Measurements from ENCODE around the gene APBB2.

APBB2 gene

DNA sequence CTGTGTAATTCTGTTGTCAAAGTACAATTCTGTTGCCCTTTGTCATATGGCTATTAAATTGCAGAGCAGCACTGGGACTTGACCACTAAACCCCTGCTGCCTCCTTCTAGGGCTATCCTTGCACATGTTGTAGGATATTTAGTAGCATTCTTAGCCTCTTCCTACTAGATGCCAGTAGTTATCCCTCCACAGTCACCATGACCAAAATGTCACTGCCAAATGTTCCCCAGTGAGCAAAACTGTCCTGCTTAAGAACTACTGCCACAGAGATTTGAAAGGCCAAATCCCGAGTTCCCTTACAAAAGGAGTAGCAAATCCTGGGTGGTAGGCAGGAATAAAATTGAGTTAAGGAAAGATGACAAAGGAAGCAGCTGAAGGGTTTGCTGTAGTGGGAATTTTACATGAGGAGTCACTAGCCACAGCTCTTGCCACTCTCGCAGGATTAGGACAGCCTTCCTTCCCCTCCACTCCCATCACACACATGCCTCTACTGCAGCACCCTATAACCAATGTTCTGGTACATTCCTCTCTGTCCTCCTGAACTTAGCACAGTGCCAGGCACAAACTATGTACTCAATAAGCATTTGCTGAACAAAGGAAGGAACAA, 8.4 kb downstream of the APBB2 start:
- Histone ChIP-seq H4K20me1 (ENCODE audit: control insufficient read depth, insufficient read depth, low read depth, low read length) (peaks cover 7% of the 10 kb centered on the region), H3K9me3 (ENCODE audit: control insufficient read depth, insufficient read depth, low read length) (no peaks in the 10 kb centered on the region), H3K36me3 (ENCODE audit: control insufficient read depth, low read length) (no peaks in the 10 kb centered on the region), H3K27ac (ENCODE audit: low read depth, low read length) (no peak overlapping the region), H3K9me2 (replicated peaks; ENCODE audit: control insufficient read depth, low read length) (no peaks in the 10 kb centered on the region), H3K4me3 (ENCODE audit: low read length) (no peak overlapping the region), H3F3A (ENCODE audit: control insufficient read depth, insufficient read depth) (no peaks in the 10 kb centered on the region), H3K4me2 (ENCODE audit: low read length) (no peak overlapping the region), H3K27me3 (ENCODE audit: control insufficient read depth, low read length) (no peaks in the 10 kb centered on the region), H3K79me2 (ENCODE audit: control insufficient read depth, low read length) (peaks cover 98% of the 10 kb centered on the region), H3K4me1 (ENCODE audit: control insufficient read depth, low read length) (peaks cover 3% of the 10 kb centered on the region)
- TF ChIP-seq, protein P1, sequence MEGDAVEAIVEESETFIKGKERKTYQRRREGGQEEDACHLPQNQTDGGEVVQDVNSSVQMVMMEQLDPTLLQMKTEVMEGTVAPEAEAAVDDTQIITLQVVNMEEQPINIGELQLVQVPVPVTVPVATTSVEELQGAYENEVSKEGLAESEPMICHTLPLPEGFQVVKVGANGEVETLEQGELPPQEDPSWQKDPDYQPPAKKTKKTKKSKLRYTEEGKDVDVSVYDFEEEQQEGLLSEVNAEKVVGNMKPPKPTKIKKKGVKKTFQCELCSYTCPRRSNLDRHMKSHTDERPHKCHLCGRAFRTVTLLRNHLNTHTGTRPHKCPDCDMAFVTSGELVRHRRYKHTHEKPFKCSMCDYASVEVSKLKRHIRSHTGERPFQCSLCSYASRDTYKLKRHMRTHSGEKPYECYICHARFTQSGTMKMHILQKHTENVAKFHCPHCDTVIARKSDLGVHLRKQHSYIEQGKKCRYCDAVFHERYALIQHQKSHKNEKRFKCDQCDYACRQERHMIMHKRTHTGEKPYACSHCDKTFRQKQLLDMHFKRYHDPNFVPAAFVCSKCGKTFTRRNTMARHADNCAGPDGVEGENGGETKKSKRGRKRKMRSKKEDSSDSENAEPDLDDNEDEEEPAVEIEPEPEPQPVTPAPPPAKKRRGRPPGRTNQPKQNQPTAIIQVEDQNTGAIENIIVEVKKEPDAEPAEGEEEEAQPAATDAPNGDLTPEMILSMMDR (IDR thresholded peaks at IDR 0.05; ENCODE audit: low read depth, low read length, poor library complexity, severe bottlenecking): no peak
- TF ChIP-seq EZH2phosphoT487 (IDR thresholded peaks at IDR 0.05; ENCODE audit: borderline replicate concordance, low read length): no peak

DNA sequence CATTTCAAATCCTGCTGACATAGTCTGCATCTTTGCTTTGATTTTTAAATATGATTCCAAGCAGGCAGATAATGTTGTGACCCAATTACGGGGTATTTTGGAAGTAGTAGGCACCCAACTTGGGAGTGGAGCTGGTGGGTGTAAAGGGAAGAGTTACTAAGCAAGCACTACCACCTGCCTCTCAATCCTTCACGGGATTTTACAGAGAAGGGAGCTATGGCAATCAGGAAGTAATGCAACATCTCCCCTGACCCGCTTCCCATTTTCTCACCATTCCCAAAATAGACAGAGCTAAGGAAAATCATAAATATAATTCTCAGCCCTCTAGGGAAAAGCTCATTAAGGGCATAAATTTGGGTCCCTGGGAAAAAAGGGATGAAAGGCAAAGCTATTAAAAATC, 9.2 kb downstream of the APBB2 start:
- Histone ChIP-seq H3K27ac (ENCODE audit: low read depth, low read length) (no peak overlapping the region), H3K79me2 (ENCODE audit: control insufficient read depth, low read length) (peaks cover 98% of the 10 kb centered on the region), H3K4me3 (ENCODE audit: low read length) (no peak overlapping the region), H3K4me2 (ENCODE audit: low read length) (no peak overlapping the region), H3K27me3 (ENCODE audit: control insufficient read depth, low read length) (no peaks in the 10 kb centered on the region), H3K9me2 (replicated peaks; ENCODE audit: control insufficient read depth, low read length) (no peaks in the 10 kb centered on the region), H3K36me3 (ENCODE audit: control insufficient read depth, low read length) (no peaks in the 10 kb centered on the region), H4K20me1 (ENCODE audit: control insufficient read depth, insufficient read depth, low read depth, low read length) (peaks cover 11% of the 10 kb centered on the region), H3F3A (ENCODE audit: control insufficient read depth, insufficient read depth) (no peaks in the 10 kb centered on the region), H3K9me3 (ENCODE audit: control insufficient read depth, insufficient read depth, low read length) (no peaks in the 10 kb centered on the region), H3K4me1 (ENCODE audit: control insufficient read depth, low read length) (peaks cover 11% of the 10 kb centered on the region)
- TF ChIP-seq, protein P1 (IDR thresholded peaks at IDR 0.05; ENCODE audit: low read depth, low read length, poor library complexity, severe bottlenecking): no peak
- no peak for TF ChIP-seq EZH2phosphoT487 (IDR thresholded peaks at IDR 0.05; ENCODE audit: borderline replicate concordance, low read length)

DNA sequence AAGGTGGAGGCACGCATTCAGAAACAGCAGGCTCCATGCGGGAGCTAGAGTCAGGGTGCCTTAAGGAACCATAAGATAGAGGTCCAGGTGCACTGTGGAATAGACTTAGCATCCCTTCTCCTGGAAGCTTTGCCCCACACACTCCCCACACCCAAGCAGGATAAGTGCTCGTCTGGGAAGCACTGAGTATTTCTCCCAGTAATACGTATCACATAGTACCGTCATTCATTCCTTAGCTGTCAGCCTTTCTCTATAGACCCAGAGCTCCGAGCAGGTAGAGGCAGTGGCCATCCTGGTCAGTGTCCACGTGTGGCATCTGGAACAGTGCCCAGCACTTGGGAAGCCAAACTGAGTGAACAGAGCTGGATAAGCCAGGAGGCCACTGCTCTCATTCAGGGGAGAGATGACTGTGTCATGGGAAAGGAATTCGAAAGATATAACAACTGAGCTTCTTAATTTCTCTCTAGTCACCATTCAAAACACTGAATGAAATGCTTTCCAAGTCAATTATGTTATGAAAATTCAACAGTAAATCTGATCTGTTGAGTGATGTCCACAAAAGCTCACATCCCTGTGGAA, 9.9 kb downstream of the APBB2 start:
- Histone ChIP-seq H3K27me3 (ENCODE audit: control insufficient read depth, low read length) (no peaks in the 10 kb centered on the region), H3K36me3 (ENCODE audit: control insufficient read depth, low read length) (no peaks in the 10 kb centered on the region), H4K20me1 (ENCODE audit: control insufficient read depth, insufficient read depth, low read depth, low read length) (peaks cover 14% of the 10 kb centered on the region), H3K79me2 (ENCODE audit: control insufficient read depth, low read length) (peaks cover 98% of the 10 kb centered on the region), H3K9me2 (replicated peaks; ENCODE audit: control insufficient read depth, low read length) (no peaks in the 10 kb centered on the region), H3K27ac (ENCODE audit: low read depth, low read length) (no peak overlapping the region), H3K4me1 (ENCODE audit: control insufficient read depth, low read length) (peaks cover 17% of the 10 kb centered on the region), H3K4me3 (ENCODE audit: low read length) (no peak overlapping the region), H3F3A (ENCODE audit: control insufficient read depth, insufficient read depth) (no peaks in the 10 kb centered on the region), H3K4me2 (ENCODE audit: low read length) (no peak overlapping the region), H3K9me3 (ENCODE audit: control insufficient read depth, insufficient read depth, low read length) (no peaks in the 10 kb centered on the region)
- TF ChIP-seq, protein P1 (IDR thresholded peaks at IDR 0.05; ENCODE audit: low read depth, low read length, poor library complexity, severe bottlenecking): no peak

Data from DOHH2 (cell line).